ENCODE measurements around the gene STXBP5L.

The STXBP5L gene

GRCh38 chr3:120909602-120909878 is 1.5 kb downstream of the STXBP5L start:
- ATAC-seq: no peak
- TF ChIP-seq ESRRG (CRISPR knock-in tag; IDR thresholded peaks at IDR 0.05) (no peak), GLIS3 (CRISPR knock-in tag; IDR thresholded peaks at IDR 0.05) (no peak), POU6F1 (CRISPR knock-in tag; IDR thresholded peaks at IDR 0.05; ENCODE audit: borderline replicate concordance, low read depth) (no peak), ISL1 (CRISPR knock-in tag; IDR thresholded peaks at IDR 0.05) (no peak), TSHZ2 (CRISPR knock-in tag; IDR thresholded peaks at IDR 0.05) (no peak), CSDC2 (CRISPR knock-in tag; IDR thresholded peaks at IDR 0.05) (no peak), CSRNP3 (CRISPR knock-in tag; IDR thresholded peaks at IDR 0.05) (no peak), TCF4 (CRISPR knock-in tag; IDR thresholded peaks at IDR 0.05; ENCODE audit: borderline replicate concordance) (no peak), ZNF8 (CRISPR knock-in tag; IDR thresholded peaks at IDR 0.05) (no peak), RARB (CRISPR knock-in tag; IDR thresholded peaks at IDR 0.05) (no peak), BACH2 (CRISPR knock-in tag; IDR thresholded peaks at IDR 0.05; ENCODE audit: borderline replicate concordance) (no peak), ZFP3 (CRISPR knock-in tag; IDR thresholded peaks at IDR 0.05) (no peak), CREB5 (CRISPR knock-in tag; IDR thresholded peaks at IDR 0.05; ENCODE audit: low read depth) (no peak), SNAI2 (CRISPR knock-in tag; IDR thresholded peaks at IDR 0.05) (no peak), ZNF565 (CRISPR knock-in tag; conservative IDR thresholded peaks at IDR 0.05; ENCODE audit: low read depth) (no peak), OSR1 (CRISPR knock-in tag; IDR thresholded peaks at IDR 0.05) (no peak), ZC3H10 (CRISPR knock-in tag; IDR thresholded peaks at IDR 0.05) (no peak)

- TF ChIP-seq ZNF70 (CRISPR knock-in tag; IDR thresholded peaks at IDR 0.05): no peak
- no peak for TF ChIP-seq TSHZ2 (CRISPR knock-in tag; IDR thresholded peaks at IDR 0.05)
- TF ChIP-seq ZFP3 (CRISPR knock-in tag; IDR thresholded peaks at IDR 0.05): no peak
- no peak for TF ChIP-seq ZNF8 (CRISPR knock-in tag; IDR thresholded peaks at IDR 0.05)
- TF ChIP-seq ZC3H10 (CRISPR knock-in tag; IDR thresholded peaks at IDR 0.05): no peak
- TF ChIP-seq CSDC2 (CRISPR knock-in tag; IDR thresholded peaks at IDR 0.05): no peak
- TF ChIP-seq OSR1 (CRISPR knock-in tag; IDR thresholded peaks at IDR 0.05): no peak
- no peak for TF ChIP-seq ESRRG (CRISPR knock-in tag; IDR thresholded peaks at IDR 0.05)
- TF ChIP-seq CSRNP3 (CRISPR knock-in tag; IDR thresholded peaks at IDR 0.05): no peak
- TF ChIP-seq ISL1 (CRISPR knock-in tag; IDR thresholded peaks at IDR 0.05): no peak
- no peak for TF ChIP-seq CREB5 (CRISPR knock-in tag; IDR thresholded peaks at IDR 0.05; ENCODE audit: low read depth)
- TF ChIP-seq PATZ1 (CRISPR knock-in tag; IDR thresholded peaks at IDR 0.05; ENCODE audit: borderline replicate concordance): no peak
- no peak for TF ChIP-seq PPARA (CRISPR knock-in tag; IDR thresholded peaks at IDR 0.05; ENCODE audit: borderline replicate concordance)
- no peak for TF ChIP-seq ZFP30 (CRISPR knock-in tag; IDR thresholded peaks at IDR 0.05)
- TF ChIP-seq TCF4 (CRISPR knock-in tag; IDR thresholded peaks at IDR 0.05; ENCODE audit: borderline replicate concordance): no peak
- TF ChIP-seq GLIS3 (CRISPR knock-in tag; IDR thresholded peaks at IDR 0.05): no peak
- no peak for TF ChIP-seq BACH2 (CRISPR knock-in tag; IDR thresholded peaks at IDR 0.05; ENCODE audit: borderline replicate concordance)
- no peak for TF ChIP-seq ARNTL (CRISPR knock-in tag; IDR thresholded peaks at IDR 0.05; ENCODE audit: borderline replicate concordance, low read depth)
- ATAC-seq: no peak
Measured at GRCh38 chr3:120926146-120926545, 18.1 kb downstream of the STXBP5L start.

Data from SK-N-SH treated with all-trans-retinoic acid at 6 μM for 48 hours (cell line).